ENCODE data around the gene PDE4A. TPM values are rescaled to one million over a fixed set of nuclear protein-coding genes. Genes with fewer than 3 reads are reported as not detected.
"Not testable (repeated sequence)": the region's sequence is repeated elsewhere in the genome, so short reads cannot be mapped to it uniquely, and the experiment has no call there.

Gene PDE4A
- total and polyA plus RNA-seq, 9 donors: 1.2 to 4.0 (median 2.9) TPM

GRCh38 chr19:10388957-10389356, 31.4 kb upstream of the PDE4A start:
- peak; percentile 84 for DNase-seq
- WGBS (ENCODE audit: insufficient coverage): 0% methylated on average over 3 of the region's 3 CpGs
- H3K27ac ChIP-seq (ENCODE audit: low read length): no peak overlapping the region
- no peak overlapping the region for H3K4me3 ChIP-seq (ENCODE audit: low read length)
- H3K36me3 ChIP-seq (ENCODE audit: control insufficient read depth, insufficient read depth, low read length): peaks cover 33% of the 10 kb centered on the region
- no peaks in the 10 kb centered on the region for H3K9me3 ChIP-seq (replicated peaks; ENCODE audit: control insufficient read depth, low read depth, low read length)
- no peaks in the 10 kb centered on the region for H3K27me3 ChIP-seq (ENCODE audit: control insufficient read depth, insufficient read depth, low read length)
- peaks cover 3% of the 10 kb centered on the region for H3K4me1 ChIP-seq (ENCODE audit: control insufficient read depth, insufficient read depth, low read length)

- peaks cover 3% of the 10 kb centered on the region for H3K4me1 ChIP-seq (ENCODE audit: control insufficient read depth, insufficient read depth, low read length)
- WGBS (ENCODE audit: insufficient coverage): 62% methylated on average over 12 of the region's 12 CpGs
- no peaks in the 10 kb centered on the region for H3K27me3 ChIP-seq (ENCODE audit: control insufficient read depth, insufficient read depth, low read length)
- no peak overlapping the region for H3K4me3 ChIP-seq (ENCODE audit: low read length)
- peaks cover 40% of the 10 kb centered on the region for H3K36me3 ChIP-seq (ENCODE audit: control insufficient read depth, insufficient read depth, low read length)
- no peak overlapping the region for H3K27ac ChIP-seq (ENCODE audit: low read length)
- no peak for DNase-seq
- no peaks in the 10 kb centered on the region for H3K9me3 ChIP-seq (replicated peaks; ENCODE audit: control insufficient read depth, low read depth, low read length)
Observed at GRCh38 chr19:10389863-10390262, 30.5 kb upstream of the PDE4A start.

GRCh38 chr19:10390652-10391286, 29.6 kb upstream of the PDE4A start:
- Histone ChIP-seq H3K4me3 (ENCODE audit: low read length) (no peak overlapping the region), H3K9me3 (replicated peaks; ENCODE audit: control insufficient read depth, low read depth, low read length) (no peaks in the 10 kb centered on the region), H3K27ac (ENCODE audit: low read length) (no peak overlapping the region), H3K36me3 (ENCODE audit: control insufficient read depth, insufficient read depth, low read length) (peaks cover 45% of the 10 kb centered on the region), H3K27me3 (ENCODE audit: control insufficient read depth, insufficient read depth, low read length) (no peaks in the 10 kb centered on the region), H3K4me1 (ENCODE audit: control insufficient read depth, insufficient read depth, low read length) (peaks cover 3% of the 10 kb centered on the region)
- WGBS (ENCODE audit: insufficient coverage): 38% methylated on average over 6 of the region's 9 CpGs
- DNase-seq: peak; percentile 68

GRCh38 chr19:10392120-10392519, 28.2 kb upstream of the PDE4A start:
- Histone ChIP-seq H3K27me3 (ENCODE audit: control insufficient read depth, insufficient read depth, low read length) (no peaks in the 10 kb centered on the region), H3K36me3 (ENCODE audit: control insufficient read depth, insufficient read depth, low read length) (peaks cover 45% of the 10 kb centered on the region), H3K4me3 (ENCODE audit: low read length) (no peak overlapping the region), H3K4me1 (ENCODE audit: control insufficient read depth, insufficient read depth, low read length) (peaks cover 3% of the 10 kb centered on the region), H3K9me3 (replicated peaks; ENCODE audit: control insufficient read depth, low read depth, low read length) (no peaks in the 10 kb centered on the region), H3K27ac (ENCODE audit: low read length) (no peak overlapping the region)
- WGBS (ENCODE audit: insufficient coverage): no CpG with 5 or more reads among the region's 6 CpGs
- no peak for DNase-seq

- Histone ChIP-seq H3K9me3 (replicated peaks; ENCODE audit: control insufficient read depth, low read depth, low read length) (no peaks in the 10 kb centered on the region), H3K27ac (ENCODE audit: low read length) (no peak overlapping the region), H3K27me3 (ENCODE audit: control insufficient read depth, insufficient read depth, low read length) (no peaks in the 10 kb centered on the region), H3K36me3 (ENCODE audit: control insufficient read depth, insufficient read depth, low read length) (peaks cover 51% of the 10 kb centered on the region), H3K4me3 (ENCODE audit: low read length) (no peak overlapping the region), H3K4me1 (ENCODE audit: control insufficient read depth, insufficient read depth, low read length) (peaks cover 3% of the 10 kb centered on the region)
- DNase-seq: no peak
- 92% methylated on average over 22 of the region's 24 CpGs for WGBS (ENCODE audit: insufficient coverage)
Observed at GRCh38 chr19:10393137-10393536, 27.2 kb upstream of the PDE4A start.

- 93% methylated on average over 11 of the region's 12 CpGs for WGBS (ENCODE audit: insufficient coverage)
- no peaks in the 10 kb centered on the region for H3K9me3 ChIP-seq (replicated peaks; ENCODE audit: control insufficient read depth, low read depth, low read length)
- H3K27ac ChIP-seq (ENCODE audit: low read length): no peak overlapping the region
- H3K4me1 ChIP-seq (ENCODE audit: control insufficient read depth, insufficient read depth, low read length): peaks cover 8% of the 10 kb centered on the region
- no peak for DNase-seq
- H3K27me3 ChIP-seq (ENCODE audit: control insufficient read depth, insufficient read depth, low read length): no peaks in the 10 kb centered on the region
- H3K4me3 ChIP-seq (ENCODE audit: low read length): no peak overlapping the region
- peaks cover 59% of the 10 kb centered on the region for H3K36me3 ChIP-seq (ENCODE audit: control insufficient read depth, insufficient read depth, low read length)
Observed at GRCh38 chr19:10395003-10395402, 25.3 kb upstream of the PDE4A start.

- 94% methylated on average over 9 of the region's 26 CpGs for WGBS (ENCODE audit: insufficient coverage)
- Histone ChIP-seq H3K9me3 (replicated peaks; ENCODE audit: control insufficient read depth, low read depth, low read length) (no peaks in the 10 kb centered on the region), H3K27me3 (ENCODE audit: control insufficient read depth, insufficient read depth, low read length) (no peaks in the 10 kb centered on the region)
Observed at GRCh38 chr19:10395436-10395835, 24.9 kb upstream of the PDE4A start.

GRCh38 chr19:10395917-10396316, 24.4 kb upstream of the PDE4A start:
- WGBS (ENCODE audit: insufficient coverage): 80% methylated on average over 24 of the region's 24 CpGs
- Histone ChIP-seq H3K27ac (ENCODE audit: low read length) (no peak overlapping the region), H3K27me3 (ENCODE audit: control insufficient read depth, insufficient read depth, low read length) (no peaks in the 10 kb centered on the region), H3K9me3 (replicated peaks; ENCODE audit: control insufficient read depth, low read depth, low read length) (no peaks in the 10 kb centered on the region), H3K36me3 (ENCODE audit: control insufficient read depth, insufficient read depth, low read length) (peaks cover 61% of the 10 kb centered on the region), H3K4me1 (ENCODE audit: control insufficient read depth, insufficient read depth, low read length) (peaks cover 17% of the 10 kb centered on the region), H3K4me3 (ENCODE audit: low read length) (no peak overlapping the region)
- no peak for DNase-seq

More at GRCh38 chr19:10395436-10395835, 24.9 kb upstream of the PDE4A start:
- no peak overlapping the region for H3K4me3 ChIP-seq (ENCODE audit: low read length)
- DNase-seq: no peak
- peaks cover 63% of the 10 kb centered on the region for H3K36me3 ChIP-seq (ENCODE audit: control insufficient read depth, insufficient read depth, low read length)
- peaks cover 12% of the 10 kb centered on the region for H3K4me1 ChIP-seq (ENCODE audit: control insufficient read depth, insufficient read depth, low read length)
- no peak overlapping the region for H3K27ac ChIP-seq (ENCODE audit: low read length)

GRCh38 chr19:10398819-10399218, 21.5 kb upstream of the PDE4A start:
- peaks cover 35% of the 10 kb centered on the region for H3K36me3 ChIP-seq (ENCODE audit: control insufficient read depth, insufficient read depth, low read length)
- peaks cover 34% of the 10 kb centered on the region for H3K4me1 ChIP-seq (ENCODE audit: control insufficient read depth, insufficient read depth, low read length)
- H3K9me3 ChIP-seq (replicated peaks; ENCODE audit: control insufficient read depth, low read depth, low read length): no peaks in the 10 kb centered on the region
- DNase-seq: no peak
- 86% methylated on average over 5 of the region's 9 CpGs for WGBS (ENCODE audit: insufficient coverage)
- no peaks in the 10 kb centered on the region for H3K27me3 ChIP-seq (ENCODE audit: control insufficient read depth, insufficient read depth, low read length)
- H3K4me3 ChIP-seq (ENCODE audit: low read length): no peak overlapping the region
- no peak overlapping the region for H3K27ac ChIP-seq (ENCODE audit: low read length)

GRCh38 chr19:10399340-10399739, 21.0 kb upstream of the PDE4A start:
- H3K27ac ChIP-seq (ENCODE audit: low read length); H3K9me3 ChIP-seq (replicated peaks; ENCODE audit: control insufficient read depth, low read depth, low read length); H3K4me3 ChIP-seq (ENCODE audit: low read length); H3K27me3 ChIP-seq (ENCODE audit: control insufficient read depth, insufficient read depth, low read length); DNase-seq: not testable (repeated sequence)
- 100% methylated on average over 3 of the region's 8 CpGs for WGBS (ENCODE audit: insufficient coverage)
- Histone ChIP-seq H3K36me3 (ENCODE audit: control insufficient read depth, insufficient read depth, low read length) (peaks cover 31% of the 10 kb centered on the region), H3K4me1 (ENCODE audit: control insufficient read depth, insufficient read depth, low read length) (peaks cover 37% of the 10 kb centered on the region)

- peaks cover 27% of the 10 kb centered on the region for H3K36me3 ChIP-seq (ENCODE audit: control insufficient read depth, insufficient read depth, low read length)
- H3K27me3 ChIP-seq (ENCODE audit: control insufficient read depth, insufficient read depth, low read length): peaks cover 7% of the 10 kb centered on the region
- H3K27ac ChIP-seq (ENCODE audit: low read length): no peak overlapping the region
- H3K4me3 ChIP-seq (ENCODE audit: low read length): no peak overlapping the region
- peaks cover 43% of the 10 kb centered on the region for H3K4me1 ChIP-seq (ENCODE audit: control insufficient read depth, insufficient read depth, low read length)
- no CpG with 5 or more reads among the region's 8 CpGs for WGBS (ENCODE audit: insufficient coverage)
- H3K9me3 ChIP-seq (replicated peaks; ENCODE audit: control insufficient read depth, low read depth, low read length): no peaks in the 10 kb centered on the region
- no peak for DNase-seq
Observed at GRCh38 chr19:10399878-10400277, 20.5 kb upstream of the PDE4A start.

Data from muscle of leg (tissue), 11 donors.